H1 (cell line): Measurements from ENCODE around the gene DMWD. TPM values are rescaled to one million over a fixed set of nuclear protein-coding genes. Genes with fewer than 3 reads are reported as not detected.

Experiments
- CTCF ChIA-PET: fragments of 300-600 bp; sonication (Branson Sonifier 250); formaldehyde crosslinking; loops from one replicate; lab custom pipeline; 2021; ENCODE audit not compliant: partially characterized antibody; lab: Charles Lee
- POLR2A ChIA-PET: fragments of 300-600 bp; sonication (Branson Sonifier 250); formaldehyde crosslinking; loops from one replicate; lab custom pipeline; 2021; ENCODE audit warnings: inconsistent platforms; ENCODE audit not compliant: partially characterized antibody; lab: Charles Lee
- DNase-seq, 2 experiments: peaks; one replicate each; pipeline versions ENCODE4 v3.0.0 to v3.0.0-alpha.2; 2010 to 2022; ENCODE audit warnings: low spot score in 2 of 2, low read depth in 1 of 2, mixed read lengths in 1 of 2
- FAIRE-seq: peaks from 2 replicates; lab custom pipeline; 2011; peaks lifted over from hg19 to GRCh38; lab: Jason Lieb, UNC
- H2AFZ ChIP-seq: 2 replicates; pipeline ENCODE4 v1.8.1; 2012; ENCODE audit warnings: low read length, inconsistent platforms
- H2AK5ac ChIP-seq: 2 replicates; pipeline ENCODE4 v1.6.1; 2013; ENCODE audit warnings: low read depth, low read length
- H2BK120ac ChIP-seq: replicated peaks from 2 replicates; pipeline ENCODE3; 2013; ENCODE audit warnings: low read depth, low read length, inconsistent platforms
- H2BK12ac ChIP-seq: 2 replicates; pipeline ENCODE4 v1.6.1; 2013; ENCODE audit warnings: low read depth, low read length
- H2BK15ac ChIP-seq: 2 replicates; pipeline ENCODE4 v1.6.1; 2013; ENCODE audit warnings: low read length
- H2BK20ac ChIP-seq: 2 replicates; pipeline ENCODE4 v1.6.1; 2013; ENCODE audit warnings: low read length
- H2BK5ac ChIP-seq: 2 replicates; pipeline ENCODE4 v1.6.1; 2013; ENCODE audit warnings: low read depth, low read length
- H3K14ac ChIP-seq: 2 replicates; pipeline ENCODE4 v1.6.1; 2013; ENCODE audit warnings: inconsistent platforms; ENCODE audit not compliant: insufficient read length
- H3K18ac ChIP-seq: 2 replicates; pipeline ENCODE4 v1.6.1; 2013; ENCODE audit warnings: low read length; ENCODE audit errors: extremely low read depth
- H3K23ac ChIP-seq: 2 replicates; pipeline ENCODE4 v1.6.1; 2013; ENCODE audit warnings: inconsistent platforms; ENCODE audit not compliant: insufficient read length
- H3K23me2 ChIP-seq: 2 replicates; pipeline ENCODE4 v1.6.1; 2013; ENCODE audit warnings: low read depth, low read length
- H3K27ac ChIP-seq: 2 replicates; pipeline ENCODE4 v1.6.1; 2011; ENCODE audit warnings: low read depth, low read length, inconsistent platforms
- H3K27me3 ChIP-seq, 4 experiments: replicated peaks in 1 of 4; 1 replicate in 1 of 4; 2 replicates in 3 of 4; pipeline versions ENCODE4 v1.6.1 to v1.8.1; 2011 to 2013; ENCODE audit warnings: low read length in 3 of 4, mild to moderate bottlenecking in 3 of 4, inconsistent platforms in 2 of 4, mixed read lengths in 2 of 4, moderate library complexity in 1 of 4; ENCODE audit not compliant: control insufficient read depth in 3 of 4, insufficient read depth in 3 of 4; ENCODE audit errors: extremely low read depth in 1 of 4
- H3K36me3 ChIP-seq, 4 experiments: 2 replicates each; pipeline versions ENCODE4 v1.6.1 to v1.8.1; 2011 to 2013; ENCODE audit warnings: mild to moderate bottlenecking in 4 of 4, low read length in 3 of 4, moderate library complexity in 2 of 4, control low read depth in 1 of 4, inconsistent platforms in 1 of 4; ENCODE audit not compliant: insufficient read depth in 4 of 4, control insufficient read depth in 2 of 4
- H3K4ac ChIP-seq: replicated peaks from 2 replicates; pipeline ENCODE3; 2013; ENCODE audit warnings: low read length, low read depth, mixed read lengths, inconsistent platforms; ENCODE audit not compliant: insufficient read length
- H3K4me1 ChIP-seq, 4 experiments: replicated peaks in 1 of 4; 1 replicate in 1 of 4; 2 replicates in 3 of 4; pipeline versions ENCODE4 v1.6.1 to v1.8.1; 2011 to 2013; ENCODE audit warnings: low read length in 3 of 4, inconsistent platforms in 2 of 4, mixed read lengths in 1 of 4; ENCODE audit not compliant: insufficient read depth in 4 of 4, control insufficient read depth in 3 of 4
- H3K4me2 ChIP-seq, 2 experiments: 2 replicates each; pipeline versions ENCODE4 v1.6.1 to v1.8.1; 2011 to 2013; ENCODE audit warnings: low read depth in 2 of 2, low read length in 2 of 2, control low read depth in 1 of 2, inconsistent platforms in 1 of 2, mild to moderate bottlenecking in 1 of 2; ENCODE audit not compliant: insufficient read depth in 1 of 2
- H3K4me3 ChIP-seq, 4 experiments: fragments of 200-600, 300-600 bp in 1 of 4; sonication (generic), shearing (Covaris generic), sonication (Bioruptor Twin) in 1 of 4; 2 replicates each; pipeline versions ENCODE4 v1.5.1 to v1.8.1; 2011 to 2016; ENCODE audit warnings: low read length in 4 of 4, low read depth in 3 of 4, control low read depth in 2 of 4, inconsistent platforms in 2 of 4, mild to moderate bottlenecking in 2 of 4, mixed read lengths in 1 of 4, moderate library complexity in 1 of 4; ENCODE audit not compliant: insufficient read depth in 2 of 4; ENCODE audit errors: extremely low read depth in 1 of 4
- H3K56ac ChIP-seq: replicated peaks from 2 replicates; pipeline ENCODE3; 2013; ENCODE audit warnings: low read depth, mild to moderate bottlenecking, mixed read lengths, low read length, inconsistent platforms; ENCODE audit not compliant: insufficient read length
- H3K79me1 ChIP-seq: 2 replicates; pipeline ENCODE4 v1.6.1; 2013; ENCODE audit warnings: low read depth, low read length, control low read depth
- H3K79me2 ChIP-seq, 2 experiments: 2 replicates each; pipeline versions ENCODE4 v1.6.1 to v1.8.1; 2012 to 2013; ENCODE audit warnings: low read length in 2 of 2, mild to moderate bottlenecking in 2 of 2, inconsistent platforms in 1 of 2; ENCODE audit not compliant: insufficient read depth in 2 of 2, control insufficient read depth in 1 of 2
- H3K9ac ChIP-seq, 4 experiments: replicated peaks in 1 of 4; 1 replicate in 1 of 4; 2 replicates in 3 of 4; pipeline versions ENCODE4 v1.6.1 to v1.8.1; 2011 to 2013; ENCODE audit warnings: low read depth in 3 of 4, low read length in 3 of 4, control low read depth in 2 of 4, mild to moderate bottlenecking in 2 of 4, moderate library complexity in 2 of 4, inconsistent platforms in 1 of 4; ENCODE audit errors: extremely low read depth in 1 of 4
- H3K9me3 ChIP-seq, 2 experiments: 2 replicates each; pipeline versions ENCODE4 v1.6.1 to v1.8.1; 2012 to 2013; ENCODE audit warnings: mild to moderate bottlenecking in 2 of 2, moderate library complexity in 2 of 2, control low read depth in 1 of 2, inconsistent platforms in 1 of 2, low read depth in 1 of 2, low read length in 1 of 2, mixed read lengths in 1 of 2; ENCODE audit not compliant: insufficient read depth in 2 of 2
- H4K20me1 ChIP-seq, 2 experiments: replicated peaks in 1 of 2; 2 replicates each; pipeline versions ENCODE3 to v1.8.1; 2011 to 2013; ENCODE audit warnings: inconsistent platforms in 2 of 2, low read length in 2 of 2, mild to moderate bottlenecking in 1 of 2; ENCODE audit not compliant: insufficient read depth in 2 of 2, control insufficient read depth in 1 of 2
- H4K5ac ChIP-seq: 2 replicates; pipeline ENCODE4 v1.6.1; 2013; ENCODE audit warnings: low read length, low read depth, mixed read lengths, inconsistent platforms; ENCODE audit not compliant: insufficient read length
- H4K8ac ChIP-seq: 2 replicates; pipeline ENCODE4 v1.8.0; 2013; ENCODE audit warnings: mild to moderate bottlenecking, moderate library complexity, low read length, inconsistent platforms; ENCODE audit not compliant: insufficient read depth; ENCODE audit errors: extremely low read depth
- H4K91ac ChIP-seq: replicated peaks from 2 replicates; pipeline ENCODE3; 2013; ENCODE audit warnings: low read length, mixed read lengths, inconsistent platforms; ENCODE audit not compliant: insufficient read length
- KDM1A ChIP-seq: fragments of 200-600, 300-600 bp; sonication (generic); IDR thresholded peaks from 2 replicates; pipeline ENCODE4 v1.7.1; 2016; ENCODE audit warnings: mild to moderate bottlenecking, low read length, borderline replicate concordance
- NANOG ChIP-seq: IDR thresholded peaks from 2 replicates; pipeline ENCODE4 v1.6.1; 2011; ENCODE audit warnings: low read length, low read depth, mild to moderate bottlenecking, inconsistent platforms; ENCODE audit not compliant: insufficient read depth, poor library complexity, severe bottlenecking
- WGBS, 2 experiments: shearing (Covaris generic) in 1 of 2; methylation state at CpG; one replicate each; pipeline versions ENCODE4 v1.1.6 to v1.1.7; 2013 to 2015; ENCODE audit warnings: low lambda C conversion rate in 2 of 2, mixed read lengths in 2 of 2, inconsistent platforms in 1 of 2, low coverage in 1 of 2, missing lambda C conversion rate in 1 of 2; ENCODE audit not compliant: insufficient replicate concordance in 2 of 2, insufficient coverage in 1 of 2, insufficient read length in 1 of 2; ENCODE audit errors: extremely low coverage in 1 of 2, missing lambda C conversion rate in 1 of 2; 5-methylcytosine and 5-hydroxymethylcytosine counted together
- polyA plus RNA-seq, 7 experiments: library from polyadenylated mRNA; depleted of rRNA in 3 of 7; stranded (reverse) in 5 of 7; unstranded in 2 of 7; fragments of >200 nt in 5 of 7; fragments of 200-250 nt in 2 of 7; gene quantifications; 1 replicate in 5 of 7; 2 replicates in 1 of 7; 4 replicates in 1 of 7; pipeline versions ENCODE4 v1.2.1 to v1.2.3, GENCODE V29; 2011 to 2013; ENCODE audit warnings: missing spikeins in 2 of 7, mixed read lengths in 2 of 7
- total RNA-seq: library from RNA; stranded (reverse); fragmentation: NEBNext Ultra II Directional; extraction: Animal tissue kit (Norgen Biotek cat#: 25700); gene quantifications from 2 replicates; pipeline ENCODE4 v1.2.1, GENCODE V29; 2021
- TF ChIP-seq, protein P1 (sequence below), 3 experiments: IDR thresholded peaks; 1 replicate in 2 of 3; 2 replicates in 1 of 3; pipeline versions ENCODE4 v1.5.1 to v1.6.1; 2011; ENCODE audit warnings: low read length in 3 of 3, mild to moderate bottlenecking in 3 of 3, inconsistent platforms in 2 of 3, low read depth in 1 of 3, moderate library complexity in 1 of 3; ENCODE audit not compliant: insufficient read depth in 1 of 3; ENCODE audit errors: control extremely low read depth in 1 of 3

The DMWD gene
- total and polyA plus RNA-seq, 2 of the 8 experiments (the other 6 are each of a cell fraction or from before 2014, with no cell fraction given): 13.6 to 41.0 TPM

DNA sequence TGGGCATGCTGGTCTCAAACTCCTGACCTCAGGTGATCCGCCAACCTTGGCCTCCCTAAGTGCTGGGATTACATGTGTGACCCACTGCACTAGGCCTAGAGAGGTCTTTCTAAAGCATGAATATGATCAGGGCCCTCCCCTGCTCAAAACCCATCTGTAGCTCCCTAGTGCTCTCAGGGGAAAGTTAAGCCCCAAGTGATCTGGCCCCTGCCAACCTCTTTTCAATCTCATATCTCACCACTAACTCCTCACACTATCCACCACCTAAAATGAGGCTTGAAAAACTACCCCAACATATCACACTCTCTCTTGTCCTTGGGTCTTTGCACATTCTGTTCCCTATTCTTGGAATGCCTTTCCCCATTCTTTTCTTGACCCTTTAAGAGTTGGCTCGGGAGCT, 2.0 kb upstream of the DMWD start:
- no peak overlapping the region for H2AFZ ChIP-seq
- H2BK120ac ChIP-seq: no peak overlapping the region
- H3K4me1 ChIP-seq: peaks cover 0 to 6% (median 5%) of the 10 kb centered on the region in 4 experiments; a peak in 3 of 7 replicates
- H3K4me2 ChIP-seq: no peak overlapping the region
- H3K18ac ChIP-seq: no peak overlapping the region
- no peak overlapping the region for H2BK15ac ChIP-seq
- no peaks in the 10 kb centered on the region for H3K27me3 ChIP-seq
- H3K36me3 ChIP-seq: peaks cover 0 to 4% (median 2%) of the 10 kb centered on the region in 4 experiments; a peak in 3 of 8 replicates
- WGBS, 2 experiments: 92% methylated on average over 2 of the region's 2 CpGs; no CpG with 5 or more reads in 1 of the 2 experiments
- TF ChIP-seq, protein P1, sequence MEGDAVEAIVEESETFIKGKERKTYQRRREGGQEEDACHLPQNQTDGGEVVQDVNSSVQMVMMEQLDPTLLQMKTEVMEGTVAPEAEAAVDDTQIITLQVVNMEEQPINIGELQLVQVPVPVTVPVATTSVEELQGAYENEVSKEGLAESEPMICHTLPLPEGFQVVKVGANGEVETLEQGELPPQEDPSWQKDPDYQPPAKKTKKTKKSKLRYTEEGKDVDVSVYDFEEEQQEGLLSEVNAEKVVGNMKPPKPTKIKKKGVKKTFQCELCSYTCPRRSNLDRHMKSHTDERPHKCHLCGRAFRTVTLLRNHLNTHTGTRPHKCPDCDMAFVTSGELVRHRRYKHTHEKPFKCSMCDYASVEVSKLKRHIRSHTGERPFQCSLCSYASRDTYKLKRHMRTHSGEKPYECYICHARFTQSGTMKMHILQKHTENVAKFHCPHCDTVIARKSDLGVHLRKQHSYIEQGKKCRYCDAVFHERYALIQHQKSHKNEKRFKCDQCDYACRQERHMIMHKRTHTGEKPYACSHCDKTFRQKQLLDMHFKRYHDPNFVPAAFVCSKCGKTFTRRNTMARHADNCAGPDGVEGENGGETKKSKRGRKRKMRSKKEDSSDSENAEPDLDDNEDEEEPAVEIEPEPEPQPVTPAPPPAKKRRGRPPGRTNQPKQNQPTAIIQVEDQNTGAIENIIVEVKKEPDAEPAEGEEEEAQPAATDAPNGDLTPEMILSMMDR (IDR thresholded peaks at IDR 0.05; ENCODE audit: control extremely low read depth in 1 of 3, insufficient read depth in 1 of 3, low read depth in 1 of 3, low read length in 3 of 3): no peak
- TF ChIP-seq NANOG (no peak), KDM1A (0 out of 2 replicates have a peak, but pooled peaks have one; percentile 56)
- no peak overlapping the region for H3K23ac ChIP-seq
- no peak overlapping the region for H2BK12ac ChIP-seq
- no peak overlapping the region for H4K91ac ChIP-seq
- no peak overlapping the region for H3K4me3 ChIP-seq
- H3K4ac ChIP-seq: no peak overlapping the region
- FAIRE-seq: no peak
- peaks cover 4% of the 10 kb centered on the region; the same call in 1 of the 2 replicates for H3K23me2 ChIP-seq
- POLR2A ChIA-PET: interaction anchor here (1.1 to 4.3 kb wide), 4 partner anchors 9 to 69 kb away, joined by 3 to 27 read pairs (median 4); partner anchors contain the start of genes SIX5 and SYMPK
- CTCF ChIA-PET: interaction anchor here (1.0 to 3.7 kb wide), 6 partner anchors 9 to 106 kb away, joined by 3 to 12 read pairs (median 4); partner anchors contain the start of gene DMPK
- no peak overlapping the region for H3K27ac ChIP-seq
- no peak overlapping the region for H3K14ac ChIP-seq
- H2AK5ac ChIP-seq: no peak overlapping the region
- no peak overlapping the region for H3K56ac ChIP-seq
- no peaks in the 10 kb centered on the region for H3K9me3 ChIP-seq
- H3K79me1 ChIP-seq: peaks cover 10% of the 10 kb centered on the region
- DNase-seq: no peak
- H2BK20ac ChIP-seq: no peak overlapping the region
- no peak overlapping the region for H4K5ac ChIP-seq
- H3K9ac ChIP-seq: no peak overlapping the region
- no peak overlapping the region for H4K8ac ChIP-seq
- peaks cover 0 to 3% of the 10 kb centered on the region in 2 experiments for H4K20me1 ChIP-seq
- H2BK5ac ChIP-seq: no peak overlapping the region
- H3K79me2 ChIP-seq: peaks cover 0 to 12% of the 10 kb centered on the region in 2 experiments; a peak in 2 of 4 replicates
